ENCODE results near the gene KRTDAP. TPM values are rescaled to one million over a fixed set of nuclear protein-coding genes. Genes with fewer than 3 reads are reported as not detected.
A peak's percentile ranks its signal among the peaks of the same experiment; 100 is the strongest.

KRTDAP gene
- total and polyA plus RNA-seq, 10 of the 15 experiments (the other 5 are each of a cell fraction or from before 2014, with no cell fraction given) = 0.23 TPM; not detected in 9

- TF ChIP-seq BACH1 (IDR thresholded peaks at IDR 0.05; ENCODE audit: borderline replicate concordance) = no peak; the same call in 1 of the 2 replicates
- no peak for TF ChIP-seq EED (IDR thresholded peaks at IDR 0.05; ENCODE audit: low read depth)
- TF ChIP-seq MAX (IDR thresholded peaks at IDR 0.05; ENCODE audit: low read depth, low read length) = no peak
- TF ChIP-seq HDAC6 (IDR thresholded peaks at IDR 0.05; ENCODE audit: unreplicated experiment) = no peak
- TF ChIP-seq RELB (IDR thresholded peaks at IDR 0.05; ENCODE audit: low read depth) = peak; percentile 70
- no peak for TF ChIP-seq POU2F2 (IDR thresholded peaks at IDR 0.05; ENCODE audit: borderline replicate concordance, low read depth, low read length)
- TF ChIP-seq MLLT1 (IDR thresholded peaks at IDR 0.05) = no peak
- no peak for TF ChIP-seq NR2C2 (IDR thresholded peaks at IDR 0.05; ENCODE audit: borderline replicate concordance, control insufficient read depth, insufficient read length, low read depth)
- no peak for TF ChIP-seq TBL1XR1 (IDR thresholded peaks at IDR 0.05; ENCODE audit: low read depth, low read length)
- peak; percentile 59 for TF ChIP-seq IKZF1 (conservative IDR thresholded peaks at IDR 0.05)
- TF ChIP-seq ZNF217 (IDR thresholded peaks at IDR 0.05) = no peak
- TF ChIP-seq SKIL (IDR thresholded peaks at IDR 0.05; ENCODE audit: low read depth, poor library complexity, severe bottlenecking) = no peak
- TF ChIP-seq CBFB (IDR thresholded peaks at IDR 0.05; ENCODE audit: low read depth) = no peak
- peak; percentile 19 to 48; a peak in 2 of 4 replicates for TF ChIP-seq EP300 (IDR thresholded peaks at IDR 0.05; ENCODE audit: borderline replicate concordance in 1 of 2, control insufficient read depth in 1 of 2, low read depth in 2 of 2, low read length in 2 of 2)
- no peak for TF ChIP-seq STAT1 (conservative IDR thresholded peaks at IDR 0.05)
- no peak for TF ChIP-seq USF2 (IDR thresholded peaks at IDR 0.05; ENCODE audit: borderline replicate concordance, low read depth, low read length)
- no peak for TF ChIP-seq CHD4 (IDR thresholded peaks at IDR 0.05)
- no peak for TF ChIP-seq GABPA (IDR thresholded peaks at IDR 0.05; ENCODE audit: low read depth)
- TF ChIP-seq SUZ12 (IDR thresholded peaks at IDR 0.05; ENCODE audit: unreplicated experiment) = no peak
- no peak for TF ChIP-seq RB1 (IDR thresholded peaks at IDR 0.05; ENCODE audit: borderline replicate concordance)
- no peak for TF ChIP-seq ZNF24 (IDR thresholded peaks at IDR 0.05)
- peak; percentile 60; the same call in 1 of the 2 replicates for TF ChIP-seq RUNX3 (IDR thresholded peaks at IDR 0.05; ENCODE audit: low read length)
- TF ChIP-seq E4F1 (IDR thresholded peaks at IDR 0.05; ENCODE audit: borderline replicate concordance, partially characterized antibody) = no peak
Measured at GRCh38 chr19:35457173-35457572, 33.1 kb downstream of the KRTDAP start (continued).

Data from GM12878 (cell line).